IMR-90 (cell line): ENCODE data around the gene MAP3K15. TPM values are rescaled to one million over a fixed set of nuclear protein-coding genes. Genes with fewer than 3 reads are reported as not detected.

Experiments used
- ATAC-seq: fragments of 200-7000 bp; cut with Tn5 transposase; 2 replicates; pipeline ENCODE4 v1.9.1; 2020; ENCODE audit warnings: low read depth, mild to moderate bottlenecking, moderate library complexity
- BruUV-seq: library from RNA; stranded (reverse); fragments of 400-500 nt; replicated peaks from 2 replicates; lab custom pipeline; 2021; lab: Mats Ljungman, UMichigan
- CTCF ChIA-PET: fragments of 300-600 bp; formaldehyde crosslinking; extraction: SDS; loops from one replicate; lab custom pipeline; 2021; ENCODE audit warnings: antibody characterized with exemption; lab: Yijun Ruan, JAX
- POLR2A ChIA-PET: fragments of 300-600 bp; sonication (Branson Sonifier 250); formaldehyde crosslinking; loops from one replicate; lab custom pipeline; 2022; ENCODE audit warnings: antibody characterized with exemption; ENCODE audit not compliant: unreplicated experiment; lab: Charles Lee
- DNase-seq: peaks from one replicate; pipeline ENCODE4 v3.0.0; 2013
- H2AFZ ChIP-seq: replicated peaks from 2 replicates; pipeline ENCODE3; 2013; ENCODE audit warnings: low read length, mild to moderate bottlenecking; ENCODE audit not compliant: poor library complexity
- H2AK5ac ChIP-seq: 2 replicates; pipeline ENCODE4 v1.6.1; 2013; ENCODE audit warnings: low read depth, low read length, inconsistent platforms
- H2AK9ac ChIP-seq: replicated peaks from 2 replicates; pipeline ENCODE3; 2013; ENCODE audit warnings: mild to moderate bottlenecking, low read depth, low read length, moderate library complexity; ENCODE audit not compliant: poor library complexity
- H2BK120ac ChIP-seq: 2 replicates; pipeline ENCODE4 v1.6.1; 2013; ENCODE audit warnings: low read depth, low read length, inconsistent platforms
- H2BK15ac ChIP-seq: 3 replicates; pipeline ENCODE4 v1.6.1; 2013; ENCODE audit warnings: low read depth, low read length, inconsistent platforms
- H2BK20ac ChIP-seq: 2 replicates; pipeline ENCODE4 v1.6.1; 2013; ENCODE audit warnings: low read depth, mild to moderate bottlenecking, inconsistent platforms, low read length, moderate library complexity
- H2BK5ac ChIP-seq: 2 replicates; pipeline ENCODE4 v1.6.1; 2013; ENCODE audit warnings: mild to moderate bottlenecking, low read depth, low read length, inconsistent platforms; ENCODE audit not compliant: poor library complexity, severe bottlenecking
- H3K14ac ChIP-seq: replicated peaks from 2 replicates; pipeline ENCODE4 v1.6.1; 2013; ENCODE audit warnings: low read depth, low read length, inconsistent platforms
- H3K18ac ChIP-seq: 2 replicates; pipeline ENCODE4 v1.6.1; 2013; ENCODE audit warnings: low read depth, low read length, control low read depth
- H3K23ac ChIP-seq: 2 replicates; pipeline ENCODE4 v1.6.1; 2013; ENCODE audit warnings: low read depth, low read length, inconsistent platforms
- H3K27ac ChIP-seq: 2 replicates; pipeline ENCODE4 v1.5.1; 2013; ENCODE audit warnings: mild to moderate bottlenecking, control low read depth, low read length; ENCODE audit not compliant: insufficient read depth
- H3K27me3 ChIP-seq: 2 replicates; pipeline ENCODE4 v1.6.1; 2013; ENCODE audit warnings: low read length; ENCODE audit not compliant: control insufficient read depth, insufficient read depth
- H3K36me3 ChIP-seq: 2 replicates; pipeline ENCODE4 v1.6.1; 2013; ENCODE audit warnings: low read length, mixed read lengths; ENCODE audit not compliant: control insufficient read depth, insufficient read depth
- H3K4ac ChIP-seq: 2 replicates; pipeline ENCODE4 v1.6.1; 2013; ENCODE audit warnings: low read depth, low read length, inconsistent platforms
- H3K4me1 ChIP-seq: 2 replicates; pipeline ENCODE4 v1.6.1; 2013; ENCODE audit warnings: low read length, mixed read lengths; ENCODE audit not compliant: control insufficient read depth, insufficient read depth
- H3K4me2 ChIP-seq: 2 replicates; pipeline ENCODE4 v1.6.1; 2013; ENCODE audit warnings: low read depth, mild to moderate bottlenecking, control low read depth, low read length, moderate library complexity
- H3K4me3 ChIP-seq: 2 replicates; pipeline ENCODE4 v1.5.1; 2013; ENCODE audit warnings: low read depth, mild to moderate bottlenecking, control low read depth, low read length, moderate library complexity; ENCODE audit not compliant: insufficient read depth
- H3K56ac ChIP-seq: 2 replicates; pipeline ENCODE4 v1.6.1; 2013; ENCODE audit warnings: low read length, inconsistent platforms; ENCODE audit not compliant: insufficient read depth; ENCODE audit errors: extremely low read depth
- H3K79me1 ChIP-seq, 2 experiments: 2 replicates each; pipeline ENCODE4 v1.6.1; 2013; ENCODE audit warnings: low read length in 2 of 2, inconsistent platforms in 1 of 2, low read depth in 1 of 2
- H3K9ac ChIP-seq: 2 replicates; pipeline ENCODE4 v1.6.1; 2013; ENCODE audit warnings: low read depth, low read length, control low read depth
- H3K9me1 ChIP-seq: 2 replicates; pipeline ENCODE4 v1.6.1; 2013; ENCODE audit warnings: low read length, inconsistent platforms; ENCODE audit not compliant: insufficient read depth
- H3K9me3 ChIP-seq: 2 replicates; pipeline ENCODE4 v1.6.1; 2013; ENCODE audit warnings: low read length; ENCODE audit not compliant: control insufficient read depth, insufficient read depth
- H4K20me1 ChIP-seq: 2 replicates; pipeline ENCODE4 v1.6.1; 2013; ENCODE audit warnings: low read length, inconsistent platforms; ENCODE audit not compliant: insufficient read depth
- H4K5ac ChIP-seq: 2 replicates; pipeline ENCODE4 v1.6.1; 2013; ENCODE audit warnings: mild to moderate bottlenecking, low read depth, low read length, control low read depth
- H4K8ac ChIP-seq, 2 experiments: 2 replicates each; pipeline ENCODE4 v1.6.1; 2013; ENCODE audit warnings: low read depth in 2 of 2, low read length in 2 of 2, control low read depth in 1 of 2, inconsistent platforms in 1 of 2
- H4K91ac ChIP-seq: 2 replicates; pipeline ENCODE4 v1.6.1; 2013; ENCODE audit warnings: low read depth, low read length, inconsistent platforms; ENCODE audit not compliant: insufficient read depth
- CEBPB ChIP-seq: IDR thresholded peaks from 2 replicates; pipeline ENCODE4 v1.6.1; 2012; ENCODE audit warnings: low read depth, low read length, improper control_type of control experiment
- CHD1 ChIP-seq: IDR thresholded peaks from 2 replicates; pipeline ENCODE4 v1.6.1; 2012; ENCODE audit warnings: low read depth, low read length, improper control_type of control experiment
- FOS ChIP-seq: fragments of 150-350 bp; IDR thresholded peaks from 2 replicates; pipeline ENCODE4 v1.6.1; 2016; ENCODE audit warnings: low read depth, low read length
- MAFK ChIP-seq: IDR thresholded peaks from 2 replicates; pipeline ENCODE4 v1.6.1; 2012; ENCODE audit warnings: low read depth, low read length, improper control_type of control experiment
- MAZ ChIP-seq: IDR thresholded peaks from 2 replicates; pipeline ENCODE4 v1.6.1; 2012; ENCODE audit warnings: low read depth, mild to moderate bottlenecking, low read length, improper control_type of control experiment, moderate library complexity, borderline replicate concordance
- MXI1 ChIP-seq: IDR thresholded peaks from 2 replicates; pipeline ENCODE4 v1.6.1; 2012; ENCODE audit warnings: low read depth, mild to moderate bottlenecking, low read length, moderate library complexity, borderline replicate concordance
- NFE2L2 ChIP-seq: fragments of 150-350 bp; IDR thresholded peaks from 2 replicates; pipeline ENCODE4 v1.6.1; 2016; ENCODE audit warnings: low read depth, mild to moderate bottlenecking, low read length
- RAD21 ChIP-seq: IDR thresholded peaks from 2 replicates; pipeline ENCODE4 v1.6.1; 2012; ENCODE audit warnings: low read length, improper control_type of control experiment
- RCOR1 ChIP-seq: IDR thresholded peaks from 2 replicates; pipeline ENCODE4 v1.6.1; 2012; ENCODE audit warnings: mild to moderate bottlenecking, low read length, improper control_type of control experiment; ENCODE audit not compliant: insufficient replicate concordance
- RFX5 ChIP-seq: IDR thresholded peaks from 2 replicates; pipeline ENCODE4 v1.8.0; 2012; ENCODE audit warnings: low read depth, mild to moderate bottlenecking, low read length, moderate library complexity
- SMC3 ChIP-seq: fragments of 150-350 bp; IDR thresholded peaks from 2 replicates; pipeline ENCODE4 v1.6.1; 2016; ENCODE audit warnings: low read depth, mild to moderate bottlenecking, antibody characterized with exemption, low read length, moderate library complexity
- WGBS, 2 experiments: methylation state at CpG; one replicate each; pipeline versions ENCODE4 v1.1.5 to v1.1.7; 2013; ENCODE audit warnings: missing lambda C conversion rate in 2 of 2; ENCODE audit not compliant: insufficient read length in 1 of 2; ENCODE audit errors: extremely low coverage in 2 of 2; 5-methylcytosine and 5-hydroxymethylcytosine counted together
- dilution Hi-C: fragments of 300-500 bp; cut with HindIII; formaldehyde crosslinking; loops from one replicate; pipeline ENCODE4 v1.14.3; 2018; ENCODE audit warnings: low sequenced_read_pairs; ENCODE audit not compliant: unreplicated experiment
- in situ Hi-C: fragments of 300-500 bp; cut with MboI; formaldehyde crosslinking; loops from 3 replicates; pipeline ENCODE4 v1.14.3; 2019; ENCODE audit warnings: low sequenced_read_pairs, inconsistent platforms, mixed read lengths
- intact Hi-C: fragments of 100-400 bp; cut with micrococcal nuclease; formaldehyde crosslinking; loops from 2 replicates; pipeline ENCODE4 v1.10.0; 2022
- polyA plus RNA-seq, 3 experiments: library from polyadenylated mRNA; depleted of rRNA; stranded (reverse); fragments of >200 nt; gene quantifications; 2 replicates each; pipeline ENCODE4 v1.2.3, GENCODE V29; 2012; ENCODE audit warnings: low replicate concordance in 1 of 3
- total RNA-seq: library from RNA; depleted of rRNA; stranded (reverse); fragments of >200 nt; gene quantifications from 2 replicates; pipeline ENCODE4 v1.2.3, GENCODE V29; 2012
- TF ChIP-seq, protein P1 (sequence below): fragments of 150-350 bp; IDR thresholded peaks from 2 replicates; pipeline ENCODE4 v1.6.1; 2016; ENCODE audit warnings: low read depth, mild to moderate bottlenecking, low read length, moderate library complexity, borderline replicate concordance
- TF ChIP-seq, protein P2 (sequence below): fragments of 150-350 bp; IDR thresholded peaks from 2 replicates; pipeline ENCODE4 v1.6.1; 2017; ENCODE audit warnings: mild to moderate bottlenecking, antibody characterized with exemption, low read length, low read depth
- TF ChIP-seq, protein P3 (sequence below): conservative IDR thresholded peaks from 2 replicates; pipeline ENCODE4 v1.5.1; 2012; ENCODE audit warnings: mild to moderate bottlenecking, low read depth, low read length, improper control_type of control experiment

MAP3K15 gene
- total and polyA plus RNA-seq, 2 of the 4 experiments (the other 2 are of a cell fraction) = under 0.01 to 0.10 TPM

DNA sequence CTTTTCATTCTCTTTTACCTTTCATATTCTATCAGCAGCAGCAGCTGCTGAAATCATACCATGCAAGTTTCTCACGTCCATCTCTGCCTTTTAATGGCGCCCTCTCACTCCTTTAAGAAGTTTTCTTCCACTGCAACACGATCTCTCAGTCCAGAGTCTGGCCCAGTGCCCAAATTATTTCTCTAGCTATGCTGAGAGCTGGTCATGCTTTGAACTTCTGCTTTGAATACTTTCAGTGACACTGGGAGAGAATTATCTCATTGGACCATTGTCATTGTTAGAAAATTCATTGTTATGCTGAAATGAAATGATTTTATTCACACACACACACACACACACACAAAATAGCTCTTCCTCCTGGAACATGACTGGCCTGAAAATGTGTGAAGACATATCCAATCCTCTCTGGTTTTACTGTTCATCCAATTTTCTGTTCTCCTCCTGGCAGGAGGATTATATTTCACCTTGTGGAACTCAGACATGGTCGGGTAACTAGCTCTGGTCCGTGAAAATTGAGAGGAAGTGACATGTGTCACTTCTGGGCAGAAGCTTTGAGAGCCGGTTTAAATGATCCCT lies 172.9 kb downstream of the MAP3K15 start:
- Histone ChIP-seq H3K4me3 (no peak overlapping the region), H4K20me1 (no peaks in the 10 kb centered on the region), H4K8ac (peak overlapping the region; percentile 93 to 98; a peak in 3 of 4 replicates), H3K27ac (no peak overlapping the region), H3K4me1 (peaks cover 2% of the 10 kb centered on the region; the same call in 1 of the 2 replicates), H2BK5ac (no peak overlapping the region), H4K5ac (no peak overlapping the region), H2AK5ac (no peak overlapping the region), H3K27me3 (no peaks in the 10 kb centered on the region), H2BK15ac (no peak overlapping the region), H3K23ac (no peak overlapping the region), H3K4ac (0 out of 2 replicates have a peak overlapping the region, but pooled peaks have one; percentile 7), H2AFZ (peak overlapping the region; percentile 28), H2AK9ac (no peak overlapping the region), H3K36me3 (no peaks in the 10 kb centered on the region), H4K91ac (no peak overlapping the region), H3K14ac (no peak overlapping the region), H2BK120ac (no peak overlapping the region), H3K56ac (no peak overlapping the region), H3K18ac (no peak overlapping the region), H3K9me1 (no peaks in the 10 kb centered on the region), H3K9ac (no peak overlapping the region), H3K4me2 (no peak overlapping the region), H2BK20ac (no peak overlapping the region; the same call in 1 of the 2 replicates), H3K9me3 (no peaks in the 10 kb centered on the region), H3K79me1 (no peaks in the 10 kb centered on the region)
- ChIA-PET POLR2A (no interaction called here), CTCF (no interaction called here)
- ATAC-seq = no peak
- 19% methylated on average over 2 of the region's 6 CpGs; no CpG with 5 or more reads in 1 of the 2 experiments for WGBS, 2 experiments
- TF ChIP-seq, protein P1, sequence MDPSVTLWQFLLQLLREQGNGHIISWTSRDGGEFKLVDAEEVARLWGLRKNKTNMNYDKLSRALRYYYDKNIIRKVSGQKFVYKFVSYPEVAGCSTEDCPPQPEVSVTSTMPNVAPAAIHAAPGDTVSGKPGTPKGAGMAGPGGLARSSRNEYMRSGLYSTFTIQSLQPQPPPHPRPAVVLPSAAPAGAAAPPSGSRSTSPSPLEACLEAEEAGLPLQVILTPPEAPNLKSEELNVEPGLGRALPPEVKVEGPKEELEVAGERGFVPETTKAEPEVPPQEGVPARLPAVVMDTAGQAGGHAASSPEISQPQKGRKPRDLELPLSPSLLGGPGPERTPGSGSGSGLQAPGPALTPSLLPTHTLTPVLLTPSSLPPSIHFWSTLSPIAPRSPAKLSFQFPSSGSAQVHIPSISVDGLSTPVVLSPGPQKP = no peak
- TF ChIP-seq RAD21 (no peak), NFE2L2 (no peak), MXI1 (no peak), RFX5 (no peak), FOS (no peak), SMC3 (no peak), MAFK (no peak), RCOR1 (no peak), CHD1 (no peak), MAZ (no peak), CEBPB (no peak)
- TF ChIP-seq, protein P2, sequence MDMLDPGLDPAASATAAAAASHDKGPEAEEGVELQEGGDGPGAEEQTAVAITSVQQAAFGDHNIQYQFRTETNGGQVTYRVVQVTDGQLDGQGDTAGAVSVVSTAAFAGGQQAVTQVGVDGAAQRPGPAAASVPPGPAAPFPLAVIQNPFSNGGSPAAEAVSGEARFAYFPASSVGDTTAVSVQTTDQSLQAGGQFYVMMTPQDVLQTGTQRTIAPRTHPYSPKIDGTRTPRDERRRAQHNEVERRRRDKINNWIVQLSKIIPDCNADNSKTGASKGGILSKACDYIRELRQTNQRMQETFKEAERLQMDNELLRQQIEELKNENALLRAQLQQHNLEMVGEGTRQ = no peak
- TF ChIP-seq, protein P3, sequence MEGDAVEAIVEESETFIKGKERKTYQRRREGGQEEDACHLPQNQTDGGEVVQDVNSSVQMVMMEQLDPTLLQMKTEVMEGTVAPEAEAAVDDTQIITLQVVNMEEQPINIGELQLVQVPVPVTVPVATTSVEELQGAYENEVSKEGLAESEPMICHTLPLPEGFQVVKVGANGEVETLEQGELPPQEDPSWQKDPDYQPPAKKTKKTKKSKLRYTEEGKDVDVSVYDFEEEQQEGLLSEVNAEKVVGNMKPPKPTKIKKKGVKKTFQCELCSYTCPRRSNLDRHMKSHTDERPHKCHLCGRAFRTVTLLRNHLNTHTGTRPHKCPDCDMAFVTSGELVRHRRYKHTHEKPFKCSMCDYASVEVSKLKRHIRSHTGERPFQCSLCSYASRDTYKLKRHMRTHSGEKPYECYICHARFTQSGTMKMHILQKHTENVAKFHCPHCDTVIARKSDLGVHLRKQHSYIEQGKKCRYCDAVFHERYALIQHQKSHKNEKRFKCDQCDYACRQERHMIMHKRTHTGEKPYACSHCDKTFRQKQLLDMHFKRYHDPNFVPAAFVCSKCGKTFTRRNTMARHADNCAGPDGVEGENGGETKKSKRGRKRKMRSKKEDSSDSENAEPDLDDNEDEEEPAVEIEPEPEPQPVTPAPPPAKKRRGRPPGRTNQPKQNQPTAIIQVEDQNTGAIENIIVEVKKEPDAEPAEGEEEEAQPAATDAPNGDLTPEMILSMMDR = no peak
- peak; percentile 34 for DNase-seq
- intact Hi-C loops = no loop called here
- in situ Hi-C loops = no loop called here
- BruUV-seq = no TSS peak
- dilution Hi-C loops = no loop called here
